HG02852 (cell line): Measurements from ENCODE around the gene GJB1.
"Not testable (repeated sequence)": the region's sequence is repeated elsewhere in the genome, so short reads cannot be mapped to it uniquely, and the experiment has no call there.

ENCODE experiments used
- ATAC-seq: cut with Tn5 transposase; IDR thresholded peaks from one replicate; pipeline ENCODE4 v1.9.1; 2021; ENCODE audit warnings: mild to moderate bottlenecking, moderate library complexity; ENCODE audit not compliant: unreplicated experiment

The GJB1 gene

DNA sequence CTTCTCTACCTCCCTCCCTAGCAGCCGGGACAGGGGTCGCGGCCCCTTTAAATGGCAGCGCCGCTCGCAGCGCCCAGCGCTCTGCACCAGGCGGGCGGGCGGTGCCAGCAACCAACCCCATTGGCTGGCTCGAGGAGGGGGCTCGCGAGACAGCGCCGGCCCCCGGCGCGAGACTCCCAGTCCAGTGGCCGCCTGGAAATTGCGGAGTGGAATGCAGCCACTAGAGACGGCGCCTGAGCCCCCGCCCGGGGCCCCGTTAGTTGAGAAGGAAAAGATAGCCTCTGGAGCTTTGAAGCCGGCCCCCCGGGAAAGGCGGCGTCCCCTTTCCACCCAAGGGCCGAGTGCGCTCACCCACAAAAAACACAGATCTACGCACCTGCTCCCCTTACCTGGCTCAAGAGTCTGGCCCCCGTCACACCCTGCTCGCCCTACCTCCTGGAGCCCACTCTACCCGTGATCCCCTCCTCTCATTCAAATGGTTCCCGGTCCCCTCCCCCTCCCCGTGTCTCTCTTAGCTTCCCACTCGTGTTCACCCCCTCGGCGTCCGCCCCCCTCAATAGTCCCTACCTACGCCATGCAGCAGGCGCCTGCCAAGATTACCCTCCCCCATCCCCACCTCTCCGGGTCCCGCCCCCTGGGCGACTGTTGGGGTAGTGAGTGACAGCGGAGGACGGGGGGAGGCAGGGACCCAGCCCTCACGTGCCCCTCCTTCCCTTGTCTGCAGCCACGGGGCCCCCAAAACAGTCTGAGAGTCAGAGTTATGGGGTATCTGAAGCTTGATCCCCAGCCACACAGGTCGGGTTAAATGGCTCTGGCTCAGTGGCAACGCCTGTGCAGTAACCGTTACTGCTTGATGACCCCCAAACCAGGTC lies 31.3 kb downstream of the GJB1 start, which contains the start of gene ZMYM3:
ZMYM3 (minus strand) TSS at position 49 of the 872 bp plus-strand sequence. CDS start 885 bp downstream, outside the sequence.
- peak; percentile 84 for ATAC-seq

DNA sequence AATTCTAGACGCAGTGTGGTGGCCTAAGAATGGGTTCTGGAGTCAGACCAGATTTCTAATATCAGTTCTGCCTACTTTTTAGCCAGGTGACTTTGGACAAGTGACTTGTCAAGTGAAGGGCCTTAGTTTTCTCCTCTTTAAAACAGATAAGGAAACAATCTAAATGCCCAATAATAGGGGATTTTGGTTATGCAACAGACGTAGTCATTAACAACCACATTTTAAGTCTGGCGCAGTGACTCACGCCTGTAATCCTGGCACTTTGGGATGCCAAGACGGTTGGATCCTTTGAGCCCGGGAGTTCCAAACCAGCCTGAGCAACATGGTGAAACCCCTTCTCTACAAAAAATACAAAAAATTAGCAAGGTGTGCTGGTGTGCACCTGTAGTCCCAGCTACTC lies 33.0 kb downstream of the GJB1 start:
- ATAC-seq = no peak

GRCh38 chrX:71256856-71257255 lies 33.8 kb downstream of the GJB1 start:
- ATAC-seq = no peak

- ATAC-seq = not testable (repeated sequence)
These were observed 45.6 kb downstream of the GJB1 start for GRCh38 chrX:71268624-71269023.

DNA sequence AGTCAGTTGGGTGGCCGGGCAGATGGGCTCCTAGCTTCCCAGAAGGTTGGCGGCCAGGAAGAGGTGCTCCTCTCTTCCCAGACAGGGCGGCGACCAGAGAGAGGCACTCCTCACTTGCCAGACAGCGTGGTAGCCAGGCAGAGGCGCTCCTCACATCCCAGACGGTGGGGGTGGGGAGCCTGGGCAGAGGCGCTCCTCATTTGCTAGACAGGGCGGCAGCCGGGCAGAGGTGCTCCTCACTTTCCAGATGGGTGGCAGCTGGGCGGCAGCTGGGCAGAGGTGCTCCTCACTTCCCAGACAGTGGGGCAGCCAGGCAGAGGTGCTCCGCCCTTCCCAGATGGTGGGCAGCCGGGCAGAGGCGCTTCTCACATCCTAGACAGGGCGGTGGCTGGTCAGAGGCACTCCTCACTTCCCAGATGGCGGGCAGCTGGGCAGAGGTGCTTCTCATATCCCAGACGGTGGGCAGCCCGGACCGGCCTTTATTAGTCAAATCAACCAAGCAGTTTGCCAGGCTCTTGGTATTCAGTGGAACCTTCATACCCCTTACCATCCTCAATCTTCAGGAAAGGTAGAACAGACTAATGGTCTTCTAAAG lies 46.9 kb downstream of the GJB1 start:
- no peak for ATAC-seq

- not testable (repeated sequence) for ATAC-seq
These were observed 49.3 kb downstream of the GJB1 start for GRCh38 chrX:71272313-71272712.
